Endometrium (tissue), 2 donors: ENCODE measurements around the gene KLHL21.
"Not testable (repeated sequence)": the region's sequence is repeated elsewhere in the genome, so short reads cannot be mapped to it uniquely, and the experiment has no call there.

ENCODE experiments used
- FAIRE-seq: peaks from 2 replicates; lab custom pipeline; 2012; peaks lifted over from hg19 to GRCh38; lab: Jason Lieb, UNC
- donor health status: control.
- donor health status: control.

Gene KLHL21

DNA sequence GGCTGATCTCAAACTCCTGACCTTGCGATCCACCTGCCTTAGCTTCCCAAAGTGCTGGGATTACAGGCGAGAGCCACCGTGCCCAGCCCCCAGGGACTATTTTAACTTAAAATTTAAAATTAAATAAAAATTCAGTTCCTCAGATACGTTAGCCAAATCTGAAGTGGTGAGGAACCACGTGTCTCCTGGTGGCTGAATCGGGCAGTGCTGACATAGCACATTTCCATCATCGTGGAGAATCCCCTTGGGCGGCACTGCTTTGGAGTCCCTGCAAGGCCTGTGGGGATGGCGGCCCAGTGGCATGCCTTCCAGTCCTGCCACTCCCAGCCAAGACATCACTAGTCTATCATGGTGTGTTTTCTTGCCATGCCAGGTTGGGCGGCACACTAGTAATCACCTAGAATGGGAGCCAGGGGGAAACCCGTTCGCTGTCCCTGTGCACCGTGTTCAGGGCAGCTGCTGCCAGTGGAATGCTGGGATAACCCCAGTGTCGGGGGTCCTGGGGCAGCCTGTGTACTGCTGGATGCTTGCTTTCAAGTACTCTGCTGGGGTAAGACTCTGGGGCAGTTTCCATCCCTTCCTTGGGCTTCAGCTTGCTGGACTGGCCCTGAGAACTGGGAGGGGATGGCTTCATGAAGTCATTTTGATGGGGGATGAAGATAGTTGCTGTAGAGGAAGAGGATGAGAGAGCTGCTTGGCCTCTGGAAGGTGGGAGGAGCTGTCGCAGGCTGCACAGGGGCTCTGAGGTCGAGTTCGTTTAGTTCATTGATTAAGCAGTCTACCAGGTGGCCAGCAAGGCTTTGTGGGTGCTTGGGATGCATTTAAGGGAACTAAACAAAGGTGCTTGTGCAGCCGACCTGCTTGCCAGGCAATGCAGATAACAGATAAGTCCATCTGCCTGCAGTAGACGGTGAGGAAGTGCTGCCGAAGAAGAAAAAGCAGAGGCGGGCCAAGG is 18.3 kb downstream of the KLHL21 start:
- no peak for FAIRE-seq

DNA sequence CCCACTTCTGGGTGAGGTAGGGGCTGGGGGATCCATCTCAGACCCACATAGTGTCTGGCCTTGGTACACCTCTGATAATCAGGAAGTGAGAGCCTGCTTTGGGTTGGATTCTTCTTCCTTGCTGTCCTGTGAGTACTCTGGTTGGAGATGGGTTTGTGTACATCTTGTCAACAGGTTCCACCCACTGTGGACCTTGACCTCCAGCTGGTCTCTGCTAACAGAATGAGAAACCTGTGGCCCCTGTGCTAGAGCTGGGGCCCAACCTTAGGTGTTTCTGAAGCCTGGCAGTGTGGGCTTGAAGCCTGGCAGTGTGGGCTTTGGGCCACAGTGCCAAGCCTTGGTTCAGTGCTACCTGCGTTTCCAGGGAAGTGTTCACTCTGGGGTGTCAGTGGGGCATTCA is 20.3 kb downstream of the KLHL21 start:
- no peak for FAIRE-seq

DNA sequence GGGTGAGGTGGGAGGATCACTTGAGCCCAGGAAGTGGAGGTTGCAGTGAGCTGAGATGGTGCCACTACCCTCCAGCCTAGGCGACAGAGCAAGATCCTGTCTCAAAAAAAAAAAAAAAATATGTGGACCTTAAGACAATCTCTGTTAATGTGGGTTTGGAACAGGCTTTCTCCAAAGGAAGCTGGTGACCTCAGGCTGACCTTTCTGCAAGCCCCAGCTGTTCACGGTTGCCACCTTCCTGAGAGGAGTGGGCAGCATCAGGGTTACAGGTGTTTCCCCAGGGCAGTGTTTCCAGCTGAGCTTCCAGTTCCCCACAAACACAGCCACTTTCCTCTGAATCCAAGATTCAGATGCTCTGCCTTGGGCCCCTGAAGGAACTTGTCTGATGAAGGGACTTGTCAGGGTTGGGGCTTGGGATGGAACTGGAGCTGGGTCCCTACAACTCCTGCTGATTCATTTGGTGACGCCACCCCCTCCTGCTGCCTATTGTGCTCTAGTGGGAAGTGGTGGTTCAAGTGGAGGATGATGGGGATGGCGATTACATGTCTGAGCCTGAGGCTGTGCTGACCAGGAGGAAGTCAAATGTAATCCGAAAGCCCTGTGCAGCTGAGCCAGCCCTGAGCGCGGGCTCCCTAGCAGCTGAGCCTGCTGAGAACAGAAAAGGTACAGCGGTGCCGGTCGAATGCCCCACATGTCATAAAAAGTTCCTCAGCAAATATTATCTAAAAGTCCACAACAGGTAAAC is 20.9 kb downstream of the KLHL21 start:
- no peak for FAIRE-seq

DNA sequence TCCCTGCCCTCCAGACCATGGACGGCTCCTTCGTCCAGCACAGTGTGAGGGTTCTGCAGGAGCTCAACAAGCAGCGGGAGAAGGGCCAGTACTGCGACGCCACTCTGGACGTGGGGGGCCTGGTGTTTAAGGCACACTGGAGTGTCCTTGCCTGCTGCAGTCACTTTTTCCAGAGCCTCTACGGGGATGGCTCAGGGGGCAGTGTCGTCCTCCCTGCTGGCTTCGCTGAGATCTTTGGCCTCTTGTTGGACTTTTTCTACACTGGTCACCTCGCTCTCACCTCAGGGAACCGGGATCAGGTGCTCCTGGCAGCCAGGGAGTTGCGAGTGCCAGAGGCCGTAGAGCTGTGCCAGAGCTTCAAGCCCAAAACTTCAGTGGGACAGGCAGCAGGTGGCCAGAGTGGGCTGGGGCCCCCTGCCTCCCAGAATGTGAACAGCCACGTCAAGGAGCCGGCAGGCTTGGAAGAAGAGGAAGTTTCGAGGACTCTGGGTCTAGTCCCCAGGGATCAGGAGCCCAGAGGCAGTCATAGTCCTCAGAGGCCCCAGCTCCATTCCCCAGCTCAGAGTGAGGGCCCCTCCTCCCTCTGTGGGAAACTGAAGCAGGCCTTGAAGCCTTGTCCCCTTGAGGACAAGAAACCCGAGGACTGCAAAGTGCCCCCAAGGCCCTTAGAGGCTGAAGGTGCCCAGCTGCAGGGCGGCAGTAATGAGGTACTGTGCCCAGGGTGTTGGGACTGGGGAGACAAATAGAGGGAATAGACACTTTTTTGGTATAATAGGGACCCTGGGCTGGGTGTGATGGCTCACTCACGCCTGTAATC is 21.9 kb downstream of the KLHL21 start:
- FAIRE-seq: no peak

DNA sequence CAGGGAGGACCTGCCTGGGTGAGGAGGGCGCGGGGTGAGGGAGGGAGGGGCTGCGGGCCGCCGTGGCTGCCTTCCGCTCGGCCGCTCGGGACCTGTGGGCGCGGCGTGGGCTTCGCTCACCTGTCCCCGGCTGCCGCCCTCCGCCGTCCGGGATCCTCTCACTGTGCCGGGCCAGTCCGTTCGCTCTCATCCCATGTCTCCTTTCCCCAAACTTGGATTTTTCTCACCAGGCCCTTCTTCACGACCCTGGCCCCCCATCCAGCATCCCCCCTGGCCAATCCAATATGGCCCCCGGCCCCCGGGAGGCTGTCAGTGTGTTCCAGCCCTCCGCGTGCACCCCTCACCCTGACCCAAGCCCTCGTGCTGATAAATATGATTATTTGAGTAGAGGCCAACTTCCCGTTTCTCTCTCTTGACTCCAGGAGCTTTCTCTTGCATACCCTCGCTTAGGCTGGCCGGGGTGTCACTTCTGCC is 22.5 kb downstream of the KLHL21 start:
- no peak for FAIRE-seq

DNA sequence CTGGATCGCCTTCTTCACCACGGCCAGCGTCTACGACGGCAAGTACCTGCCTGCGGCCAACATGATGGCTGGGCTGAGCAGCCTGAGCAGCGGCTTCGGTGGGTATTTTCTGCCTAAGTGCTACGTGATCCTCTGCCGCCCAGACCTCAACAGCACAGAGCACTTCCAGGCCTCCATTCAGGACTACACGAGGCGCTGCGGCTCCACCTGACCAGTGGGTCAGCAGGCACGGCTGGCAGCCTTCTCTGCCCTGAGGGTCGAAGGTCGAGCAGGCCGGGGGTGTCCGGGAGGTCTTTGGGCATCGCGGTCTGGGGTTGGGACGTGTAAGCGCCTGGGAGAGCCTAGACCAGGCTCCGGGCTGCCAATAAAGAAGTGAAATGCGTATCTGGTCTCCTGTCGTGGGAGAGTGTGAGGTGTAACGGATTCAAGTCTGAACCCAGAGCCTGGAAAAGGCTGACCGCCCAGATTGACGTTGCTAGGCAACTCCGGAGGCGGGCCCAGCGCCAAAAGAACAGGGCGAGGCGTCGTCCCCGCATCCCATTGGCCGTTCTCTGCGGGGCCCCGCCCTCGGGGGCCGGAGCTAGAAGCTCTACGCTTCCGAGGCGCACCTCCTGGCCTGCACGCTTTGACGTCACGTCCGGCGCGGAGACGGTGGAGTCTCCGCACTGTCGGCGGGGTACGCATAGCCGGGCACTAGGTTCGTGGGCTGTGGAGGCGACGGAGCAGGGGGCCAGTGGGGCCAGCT is 23.1 kb downstream of the KLHL21 start, which contains the start of gene ZBTB48:
TSS of gene ZBTB48 (plus strand) at position 621 of the 745 bp plus-strand sequence. CDS start 616 bp downstream, outside the sequence.
- peak; percentile 97 for FAIRE-seq

DNA sequence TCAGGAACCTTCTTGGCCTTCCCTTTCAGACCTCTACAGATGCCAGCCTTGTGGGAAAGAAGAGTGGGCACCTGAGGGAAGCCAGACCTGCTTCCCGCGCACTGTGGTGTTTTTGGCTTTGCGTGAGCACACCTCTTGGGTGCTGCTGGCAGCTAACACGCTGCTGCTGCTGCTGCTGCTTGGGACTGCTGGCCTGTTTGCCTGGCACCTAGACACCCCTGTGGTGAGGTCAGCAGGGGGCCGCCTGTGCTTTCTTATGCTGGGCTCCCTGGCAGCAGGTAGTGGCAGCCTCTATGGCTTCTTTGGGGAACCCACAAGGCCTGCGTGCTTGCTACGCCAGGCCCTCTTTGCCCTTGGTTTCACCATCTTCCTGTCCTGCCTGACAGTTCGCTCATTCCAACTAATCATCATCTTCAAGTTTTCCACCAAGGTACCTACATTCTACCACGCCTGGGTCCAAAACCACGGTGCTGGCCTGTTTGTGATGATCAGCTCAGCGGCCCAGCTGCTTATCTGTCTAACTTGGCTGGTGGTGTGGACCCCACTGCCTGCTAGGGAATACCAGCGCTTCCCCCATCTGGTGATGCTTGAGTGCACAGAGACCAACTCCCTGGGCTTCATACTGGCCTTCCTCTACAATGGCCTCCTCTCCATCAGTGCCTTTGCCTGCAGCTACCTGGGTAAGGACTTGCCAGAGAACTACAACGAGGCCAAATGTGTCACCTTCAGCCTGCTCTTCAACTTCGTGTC is 23.9 kb downstream of the KLHL21 start:
- FAIRE-seq: no peak

DNA sequence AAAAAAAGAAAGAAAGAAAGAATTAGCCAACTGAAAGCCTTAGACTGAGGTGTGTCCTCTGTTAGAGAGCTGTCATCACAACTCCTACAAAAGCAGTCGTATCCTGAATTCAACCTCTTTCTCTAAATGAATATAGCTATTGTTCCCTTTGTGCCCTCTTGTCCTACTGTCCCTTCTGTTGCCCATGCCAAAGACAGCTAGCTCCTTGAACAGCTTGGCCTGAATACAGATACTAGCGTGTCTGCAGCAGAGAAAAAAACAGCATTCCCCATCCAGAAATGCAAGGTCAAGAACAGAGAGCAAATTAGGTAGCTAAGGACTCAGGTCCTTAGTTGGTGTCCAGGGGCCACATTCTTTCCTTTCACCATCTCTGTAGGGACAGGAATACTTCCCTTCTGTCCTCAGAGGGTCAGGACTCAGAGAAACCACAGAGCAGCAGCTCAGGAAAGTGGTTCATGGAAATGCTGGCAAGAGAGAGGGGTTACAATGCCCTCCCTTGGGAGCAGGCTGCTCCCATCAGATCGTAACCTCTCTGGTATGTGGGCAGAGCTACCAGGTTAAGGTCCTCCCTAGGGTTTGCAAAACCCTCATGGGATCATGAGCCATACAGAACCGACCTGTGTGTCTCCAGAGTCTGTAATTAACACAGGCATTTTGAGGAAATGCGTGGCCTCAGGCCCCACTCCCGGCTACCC is 24.7 kb downstream of the KLHL21 start:
- no peak for FAIRE-seq

DNA sequence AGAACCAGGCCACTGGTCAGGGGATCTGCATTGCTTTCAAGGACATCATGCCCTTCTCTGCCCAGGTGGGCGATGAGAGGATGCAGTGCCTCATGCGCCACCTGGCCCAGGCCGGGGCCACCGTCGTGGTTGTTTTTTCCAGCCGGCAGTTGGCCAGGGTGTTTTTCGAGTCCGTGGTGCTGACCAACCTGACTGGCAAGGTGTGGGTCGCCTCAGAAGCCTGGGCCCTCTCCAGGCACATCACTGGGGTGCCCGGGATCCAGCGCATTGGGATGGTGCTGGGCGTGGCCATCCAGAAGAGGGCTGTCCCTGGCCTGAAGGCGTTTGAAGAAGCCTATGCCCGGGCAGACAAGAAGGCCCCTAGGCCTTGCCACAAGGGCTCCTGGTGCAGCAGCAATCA is 27.9 kb downstream of the KLHL21 start:
- FAIRE-seq: no peak

DNA sequence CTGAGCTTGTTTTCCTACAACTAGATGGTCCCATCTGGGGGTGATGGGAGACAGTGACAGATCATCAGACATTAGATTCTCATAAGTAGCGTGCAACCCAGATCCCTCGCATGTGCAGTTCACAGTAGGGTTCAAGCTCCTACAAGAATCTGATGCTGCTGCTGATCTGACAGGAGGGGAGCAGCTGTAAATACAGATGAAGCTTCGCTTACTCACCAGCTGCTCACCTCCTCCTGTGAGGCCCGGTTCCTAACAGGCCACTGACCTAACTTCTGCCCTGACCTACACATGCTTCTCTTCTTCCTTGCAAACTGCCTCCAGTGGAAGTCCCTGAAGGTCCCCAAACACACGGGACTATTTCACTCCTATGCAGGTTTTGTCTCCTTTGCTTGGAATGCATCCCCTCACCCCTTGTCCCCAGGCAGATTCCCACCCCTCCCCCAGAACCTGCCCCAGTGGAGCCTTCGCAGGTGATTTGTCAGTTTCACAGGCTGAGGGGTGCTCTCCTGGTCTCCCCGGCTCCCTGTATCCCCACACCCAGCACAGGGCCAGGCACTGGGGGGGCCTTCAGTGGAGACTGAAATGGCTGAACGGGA is 28.5 kb downstream of the KLHL21 start:
- no peak for FAIRE-seq

DNA sequence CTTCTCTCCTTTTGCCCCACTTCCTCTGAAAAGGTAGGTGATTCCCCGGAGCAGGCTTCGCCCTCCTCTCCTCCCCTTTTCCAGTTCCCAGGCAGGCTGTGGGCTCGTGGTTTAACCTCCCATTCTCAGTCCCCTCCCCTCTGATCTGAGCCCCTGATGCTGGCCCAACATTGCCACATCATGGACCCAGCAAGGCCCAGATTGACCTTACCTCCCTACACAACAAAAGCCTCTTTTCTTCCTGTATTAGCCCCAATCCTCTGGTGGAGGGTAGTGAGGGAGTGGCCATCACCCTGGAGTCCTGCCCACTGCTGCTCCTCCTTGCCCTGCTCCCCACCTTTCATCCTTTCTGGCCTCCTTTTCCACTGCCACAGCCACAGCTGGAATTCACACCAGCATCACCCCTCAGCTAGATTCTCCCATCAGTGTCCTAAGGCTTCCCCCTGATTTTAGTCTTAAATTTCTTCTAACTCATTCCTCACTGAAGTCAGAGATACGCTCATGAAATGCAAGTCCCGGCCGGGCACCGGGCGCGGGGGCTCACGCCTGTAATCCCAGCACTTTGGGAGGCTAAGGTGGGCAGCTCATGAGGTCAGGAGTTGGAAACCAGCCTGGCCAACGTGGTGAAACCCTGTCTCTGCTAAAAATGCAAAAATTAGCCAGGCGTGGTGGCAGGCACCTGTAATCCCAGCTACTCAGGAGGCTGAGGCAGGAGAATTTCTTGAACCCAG is 29.9 kb downstream of the KLHL21 start:
- no peak for FAIRE-seq

DNA sequence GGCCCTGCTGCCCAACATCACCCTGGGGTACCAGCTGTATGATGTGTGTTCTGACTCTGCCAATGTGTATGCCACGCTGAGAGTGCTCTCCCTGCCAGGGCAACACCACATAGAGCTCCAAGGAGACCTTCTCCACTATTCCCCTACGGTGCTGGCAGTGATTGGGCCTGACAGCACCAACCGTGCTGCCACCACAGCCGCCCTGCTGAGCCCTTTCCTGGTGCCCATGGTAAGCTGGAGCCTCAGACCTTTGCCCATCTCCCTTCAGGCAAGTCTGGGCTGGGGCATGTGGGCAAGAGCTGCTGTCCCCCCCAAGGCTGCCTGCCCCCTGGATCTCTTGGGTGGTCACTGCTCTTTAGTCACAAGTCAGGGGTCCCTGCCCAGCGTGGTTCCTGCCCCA is 31.7 kb downstream of the KLHL21 start:
- no peak for FAIRE-seq

DNA sequence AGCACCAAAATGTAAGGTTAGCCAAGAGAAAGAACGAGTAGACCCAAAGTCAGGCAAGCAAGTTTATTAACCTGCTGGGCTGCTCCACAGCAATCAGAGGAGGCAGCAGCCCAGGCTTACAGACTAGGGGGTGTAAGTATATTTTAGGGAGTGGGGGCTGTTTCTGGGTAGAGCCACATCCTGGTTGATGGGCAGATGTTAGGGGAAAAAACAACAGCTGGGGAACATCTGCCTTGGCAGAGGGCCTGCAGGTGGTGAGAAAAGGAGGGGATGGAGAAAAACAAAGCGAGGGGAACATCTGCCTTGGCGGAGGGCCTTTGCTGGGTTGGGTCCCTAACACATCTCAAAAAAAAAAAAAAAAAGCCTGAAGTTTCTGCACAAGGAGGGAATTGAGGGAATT is 32.6 kb downstream of the KLHL21 start:
- FAIRE-seq: no peak

DNA sequence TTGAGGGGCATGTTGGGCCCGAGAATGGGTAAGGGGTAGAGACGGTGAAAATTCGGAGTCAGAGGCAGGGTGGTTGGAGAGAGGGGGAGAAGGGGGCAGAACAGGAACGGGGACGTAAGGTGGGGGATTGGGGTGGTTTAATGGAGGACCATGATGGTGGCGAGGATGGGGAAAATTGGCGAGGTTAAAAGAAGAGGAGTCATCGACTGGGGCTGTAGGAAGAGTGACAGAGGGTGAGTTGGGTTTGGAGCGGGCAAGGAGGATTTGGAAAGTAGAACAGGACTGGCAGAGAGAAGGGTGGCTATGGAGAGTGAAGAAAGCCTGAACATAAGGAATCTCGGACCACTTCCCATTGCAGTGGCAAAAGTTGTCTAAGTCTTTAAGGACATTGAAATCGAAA is 33.6 kb downstream of the KLHL21 start:
- FAIRE-seq: no peak

DNA sequence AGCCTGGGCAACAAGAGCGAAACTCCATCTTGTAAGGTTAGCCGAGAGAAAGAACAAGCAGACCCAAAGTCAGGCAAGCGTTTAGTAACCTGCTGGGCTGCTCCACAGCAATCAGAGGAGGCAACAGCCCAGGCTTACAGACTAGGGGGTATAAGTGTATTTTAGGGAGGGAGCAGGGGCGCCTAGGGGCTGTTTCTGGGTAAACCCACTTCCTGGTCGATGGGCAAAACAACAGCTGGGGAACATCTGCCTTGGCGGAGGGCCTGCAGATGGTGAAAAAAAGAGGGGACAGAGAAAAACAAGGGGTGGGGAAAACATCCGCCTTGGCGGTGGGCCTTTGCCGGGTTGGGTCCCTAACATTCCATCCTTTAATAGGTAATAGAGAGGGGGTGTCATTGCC is 42.4 kb downstream of the KLHL21 start:
- FAIRE-seq: no peak

DNA sequence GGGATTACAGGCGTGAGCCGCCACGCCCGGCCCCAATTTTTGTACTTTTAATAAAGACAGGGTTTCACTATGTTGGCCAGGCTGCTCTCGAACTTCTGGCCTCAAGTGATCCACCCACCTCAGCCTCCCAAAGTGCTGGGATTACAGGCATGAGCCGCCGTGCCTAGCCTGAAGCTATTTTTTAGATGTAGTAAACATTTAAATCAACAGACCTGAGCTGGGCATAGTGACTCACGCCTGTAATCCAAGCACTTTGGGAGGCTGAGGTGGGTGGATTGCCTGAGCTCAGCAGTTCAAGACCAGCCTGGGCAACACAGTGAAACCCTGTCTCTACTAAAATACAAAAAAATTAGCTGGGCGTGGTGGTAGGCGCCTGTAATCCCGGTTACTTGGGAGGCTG is 43.5 kb downstream of the KLHL21 start:
- not testable (repeated sequence) for FAIRE-seq

DNA sequence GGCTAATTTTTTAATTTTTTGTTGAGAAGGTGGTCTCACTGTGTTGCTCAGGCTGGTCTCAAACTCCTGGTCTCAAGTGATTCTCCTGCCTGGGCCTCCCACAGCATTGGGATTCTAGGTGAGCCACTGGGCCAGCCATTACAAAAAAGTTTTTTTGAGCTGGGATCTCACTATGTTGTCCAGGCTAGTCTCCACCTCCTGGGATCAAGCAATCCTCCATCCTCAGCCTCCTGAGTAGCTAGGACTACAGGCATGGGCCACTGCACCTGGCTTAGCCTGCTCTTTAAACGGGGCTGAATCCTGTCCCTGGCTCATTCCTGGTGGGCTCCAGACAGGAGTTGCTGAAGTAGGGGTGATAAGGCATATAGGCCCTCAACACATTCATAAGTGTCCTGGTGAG is 45.1 kb downstream of the KLHL21 start:
- FAIRE-seq: no peak

DNA sequence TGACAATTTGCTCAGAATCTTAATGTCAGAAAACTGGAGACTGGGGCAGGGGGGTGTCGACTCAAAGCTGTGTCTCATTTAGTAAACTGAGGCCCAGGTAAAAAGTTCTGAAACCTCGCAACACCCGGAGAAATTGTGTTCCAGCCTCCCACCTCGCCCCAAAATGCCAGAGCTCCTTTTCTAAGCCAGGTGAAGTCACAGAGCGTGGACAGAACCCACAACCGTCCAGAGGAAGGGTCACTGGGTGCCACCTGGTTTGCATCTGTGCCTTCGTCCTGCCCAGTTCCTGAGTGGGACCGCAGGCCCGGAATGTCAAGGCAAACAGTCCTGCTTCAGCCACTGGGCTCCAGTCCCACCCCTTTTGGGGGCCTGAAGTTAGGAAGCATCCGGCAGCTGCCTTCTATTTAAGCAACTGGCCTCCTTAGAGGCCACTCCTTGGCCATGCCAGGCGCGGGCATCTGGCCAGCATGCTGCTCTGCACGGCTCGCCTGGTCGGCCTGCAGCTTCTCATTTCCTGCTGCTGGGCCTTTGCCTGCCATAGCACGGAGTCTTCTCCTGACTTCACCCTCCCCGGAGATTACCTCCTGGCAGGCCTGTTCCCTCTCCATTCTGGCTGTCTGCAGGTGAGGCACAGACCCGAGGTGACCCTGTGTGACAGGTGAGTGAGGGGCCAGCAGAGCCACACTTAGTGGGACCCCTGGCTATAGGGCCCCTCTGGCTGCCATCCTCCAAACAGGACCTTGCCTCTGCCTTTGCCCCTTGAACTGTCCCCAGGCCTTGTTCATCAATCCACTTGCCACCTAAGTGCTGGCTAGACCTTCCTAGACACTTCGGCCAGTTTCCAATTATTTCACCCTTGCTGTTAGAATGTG is 47.5 kb downstream of the KLHL21 start, which contains the start of gene TAS1R1:
TSS of gene TAS1R1 (plus strand) at position 401 of the 872 bp plus-strand sequence. CDS start at position 468, 67 bp downstream.
- no peak for FAIRE-seq
